SK-N-SH treated with all-trans-retinoic acid at 6 μM for 48 hours (cell line): ENCODE results near the gene LIPM.

ENCODE experiments used
- ATAC-seq: fragments of 200-7000 bp; cut with Tn5 transposase; 3 replicates; pipeline ENCODE4 v1.9.1; 2020; ENCODE audit warnings: mild to moderate bottlenecking, moderate library complexity
- ARNTL ChIP-seq: fragments of 450-650 bp; formaldehyde crosslinking; IDR thresholded peaks from 2 replicates; pipeline ENCODE4 v1.5.0; 2020; ENCODE audit warnings: low read depth, mild to moderate bottlenecking, moderate library complexity, borderline replicate concordance
- BACH2 ChIP-seq: fragments of 250-450 bp; sonication (Bioruptor Pico); IDR thresholded peaks from 2 replicates; pipeline ENCODE4 v1.9.0; 2021; ENCODE audit warnings: mild to moderate bottlenecking, borderline replicate concordance
- CREB5 ChIP-seq: fragments of 250-450 bp; sonication (Bioruptor Pico); IDR thresholded peaks from 2 replicates; pipeline ENCODE4 v1.5.1; 2020; ENCODE audit warnings: low read depth, mild to moderate bottlenecking, moderate library complexity
- CSDC2 ChIP-seq: fragments of 250-450 bp; sonication (Bioruptor Pico); IDR thresholded peaks from 2 replicates; pipeline ENCODE4 v1.5.0; 2020; ENCODE audit warnings: mild to moderate bottlenecking, moderate library complexity
- CSRNP3 ChIP-seq: fragments of 250-450 bp; sonication (Bioruptor Pico); IDR thresholded peaks from 2 replicates; pipeline ENCODE4 v1.5.1; 2021; ENCODE audit warnings: mild to moderate bottlenecking, moderate library complexity
- ESRRG ChIP-seq: fragments of 250-450 bp; sonication (Bioruptor Pico); IDR thresholded peaks from 2 replicates; pipeline ENCODE4 v1.6.1; 2021; ENCODE audit warnings: mild to moderate bottlenecking
- GLIS3 ChIP-seq: fragments of 250-450 bp; sonication (Bioruptor Pico); IDR thresholded peaks from 2 replicates; pipeline ENCODE4 v1.5.0; 2020; ENCODE audit warnings: mild to moderate bottlenecking, moderate library complexity
- ISL1 ChIP-seq: fragments of 250-450 bp; sonication (Bioruptor Pico); IDR thresholded peaks from 2 replicates; pipeline ENCODE4 v2.1.2; 2022; ENCODE audit warnings: mild to moderate bottlenecking, moderate library complexity
- OSR1 ChIP-seq: fragments of 250-450 bp; sonication (Bioruptor Pico); IDR thresholded peaks from 2 replicates; pipeline ENCODE4 v1.8.0; 2022; ENCODE audit warnings: moderate library complexity, mild to moderate bottlenecking, inconsistent platforms
- PATZ1 ChIP-seq: fragments of 250-450 bp; sonication (Bioruptor Pico); IDR thresholded peaks from 2 replicates; pipeline ENCODE4 v1.8.0; 2020; ENCODE audit warnings: mild to moderate bottlenecking, moderate library complexity, borderline replicate concordance
- POU6F1 ChIP-seq: fragments of 250-450 bp; sonication (Bioruptor Pico); IDR thresholded peaks from 2 replicates; pipeline ENCODE4 v1.8.0; 2021; ENCODE audit warnings: low read depth, mild to moderate bottlenecking, moderate library complexity, borderline replicate concordance
- PPARA ChIP-seq: fragments of 250-450 bp; sonication (Bioruptor Pico); IDR thresholded peaks from 2 replicates; pipeline ENCODE4 v1.5.0; 2020; ENCODE audit warnings: mild to moderate bottlenecking, borderline replicate concordance
- RARB ChIP-seq: fragments of 250-450 bp; sonication (Bioruptor Pico); IDR thresholded peaks from 2 replicates; pipeline ENCODE4 v1.8.0; 2021; ENCODE audit warnings: mild to moderate bottlenecking, moderate library complexity
- SNAI2 ChIP-seq: fragments of 250-450 bp; sonication (Bioruptor Pico); IDR thresholded peaks from 2 replicates; pipeline ENCODE4 v1.5.0; 2020; ENCODE audit warnings: mild to moderate bottlenecking, moderate library complexity
- TCF4 ChIP-seq: fragments of 250-450 bp; sonication (Bioruptor Pico); IDR thresholded peaks from 2 replicates; pipeline ENCODE4 v1.8.0; 2021; ENCODE audit warnings: mild to moderate bottlenecking, moderate library complexity, borderline replicate concordance
- TOX ChIP-seq: fragments of 250-450 bp; sonication (Bioruptor Pico); IDR thresholded peaks from 2 replicates; pipeline ENCODE4 v1.8.0; 2021; ENCODE audit warnings: mild to moderate bottlenecking, moderate library complexity, borderline replicate concordance
- TSHZ2 ChIP-seq: fragments of 250-450 bp; sonication (Bioruptor Pico); IDR thresholded peaks from 2 replicates; pipeline ENCODE4 v1.5.0; 2020; ENCODE audit warnings: mild to moderate bottlenecking, moderate library complexity
- ZC3H10 ChIP-seq: fragments of 250-450 bp; sonication (Bioruptor Pico); IDR thresholded peaks from 2 replicates; pipeline ENCODE4 v1.5.1; 2021; ENCODE audit warnings: mild to moderate bottlenecking, moderate library complexity
- ZFP30 ChIP-seq: fragments of 450-650 bp; formaldehyde crosslinking; IDR thresholded peaks from 2 replicates; pipeline ENCODE4 v1.5.0; 2022; ENCODE audit warnings: mild to moderate bottlenecking, moderate library complexity
- ZNF565 ChIP-seq: fragments of 450-650 bp; formaldehyde crosslinking; conservative IDR thresholded peaks from 2 replicates; pipeline ENCODE4 v1.5.0; 2020; ENCODE audit warnings: low read depth, mild to moderate bottlenecking, moderate library complexity
- ZNF70 ChIP-seq: fragments of 450-650 bp; formaldehyde crosslinking; IDR thresholded peaks from 2 replicates; pipeline ENCODE4 v1.5.0; 2020; ENCODE audit warnings: mild to moderate bottlenecking, moderate library complexity
- ZNF8 ChIP-seq: fragments of 450-650 bp; formaldehyde crosslinking; IDR thresholded peaks from 2 replicates; pipeline ENCODE4 v1.5.0; 2020; ENCODE audit warnings: mild to moderate bottlenecking, moderate library complexity

LIPM gene

GRCh38 chr10:88791924-88792323 lies 10.6 kb upstream of the LIPM start:
- ATAC-seq: peak; percentile 81
- TF ChIP-seq TSHZ2 (CRISPR knock-in tag) (no peak), RARB (CRISPR knock-in tag) (no peak), OSR1 (CRISPR knock-in tag) (no peak), SNAI2 (no peak), CREB5 (CRISPR knock-in tag) (no peak), PPARA (CRISPR knock-in tag) (no peak), ZNF70 (CRISPR knock-in tag) (no peak), POU6F1 (CRISPR knock-in tag) (no peak), CSRNP3 (CRISPR knock-in tag) (no peak), ZNF8 (CRISPR knock-in tag) (no peak), ZC3H10 (CRISPR knock-in tag) (no peak), TCF4 (no peak), ARNTL (CRISPR knock-in tag) (no peak)

- TF ChIP-seq ARNTL (CRISPR knock-in tag): no peak
- no peak for ATAC-seq
Observed at GRCh38 chr10:88792661-88793060, 9.9 kb upstream of the LIPM start.

- peak; percentile 77 for ATAC-seq
- no peak for TF ChIP-seq ZFP30 (CRISPR knock-in tag)
- no peak for TF ChIP-seq PATZ1 (CRISPR knock-in tag)
- no peak for TF ChIP-seq TOX (CRISPR knock-in tag)
- no peak for TF ChIP-seq ZNF565 (CRISPR knock-in tag)
- no peak for TF ChIP-seq TCF4
- TF ChIP-seq SNAI2: no peak
- TF ChIP-seq ESRRG (CRISPR knock-in tag): no peak
- no peak for TF ChIP-seq CSRNP3 (CRISPR knock-in tag)
- TF ChIP-seq ZC3H10 (CRISPR knock-in tag): no peak
- no peak for TF ChIP-seq CSDC2 (CRISPR knock-in tag)
- no peak for TF ChIP-seq PPARA (CRISPR knock-in tag)
- TF ChIP-seq RARB (CRISPR knock-in tag): no peak
- no peak for TF ChIP-seq CREB5 (CRISPR knock-in tag)
- no peak for TF ChIP-seq OSR1 (CRISPR knock-in tag)
- no peak for TF ChIP-seq ISL1 (CRISPR knock-in tag)
- TF ChIP-seq BACH2 (CRISPR knock-in tag): no peak
- TF ChIP-seq GLIS3 (CRISPR knock-in tag): no peak
- no peak for TF ChIP-seq ARNTL (CRISPR knock-in tag)
- no peak for TF ChIP-seq ZNF8 (CRISPR knock-in tag)
- TF ChIP-seq ZNF70 (CRISPR knock-in tag): no peak
Observed at GRCh38 chr10:88793712-88794299, 8.7 kb upstream of the LIPM start.
